ENCODE data around the gene HAPSTR1. TPM values are rescaled to one million over a fixed set of nuclear protein-coding genes. Genes with fewer than 3 reads are reported as not detected.

HAPSTR1 gene
- total and polyA plus RNA-seq, 2 of the 13 experiments (the other 11 are each of a cell fraction or from before 2014, with no cell fraction given), result 25.2 to 83.2 TPM

GRCh38 chr16:9092282-9092977 is 986 bp downstream of the HAPSTR1 start (continued):
- TF ChIP-seq EP300 (IDR thresholded peaks at IDR 0.05; ENCODE audit: low read depth in 2 of 2, low read length in 2 of 2) (no peak), EP300 (CRISPR knock-in tag; IDR thresholded peaks at IDR 0.05; ENCODE audit: borderline replicate concordance) (no peak), ZNF687 (CRISPR knock-in tag; IDR thresholded peaks at IDR 0.05) (peak; percentile 67), CSRNP1 (CRISPR knock-in tag; IDR thresholded peaks at IDR 0.05) (no peak), ZNF230 (CRISPR knock-in tag; IDR thresholded peaks at IDR 0.05) (0 out of 2 replicates have a peak, but pooled peaks have one; percentile 64), ZNF598 (CRISPR knock-in tag; IDR thresholded peaks at IDR 0.05; ENCODE audit: borderline replicate concordance) (no peak)
